ENCODE results near the gene ARHGEF28. TPM values are rescaled to one million over a fixed set of nuclear protein-coding genes. Genes with fewer than 3 reads are reported as not detected.

Gene ARHGEF28, protein sequence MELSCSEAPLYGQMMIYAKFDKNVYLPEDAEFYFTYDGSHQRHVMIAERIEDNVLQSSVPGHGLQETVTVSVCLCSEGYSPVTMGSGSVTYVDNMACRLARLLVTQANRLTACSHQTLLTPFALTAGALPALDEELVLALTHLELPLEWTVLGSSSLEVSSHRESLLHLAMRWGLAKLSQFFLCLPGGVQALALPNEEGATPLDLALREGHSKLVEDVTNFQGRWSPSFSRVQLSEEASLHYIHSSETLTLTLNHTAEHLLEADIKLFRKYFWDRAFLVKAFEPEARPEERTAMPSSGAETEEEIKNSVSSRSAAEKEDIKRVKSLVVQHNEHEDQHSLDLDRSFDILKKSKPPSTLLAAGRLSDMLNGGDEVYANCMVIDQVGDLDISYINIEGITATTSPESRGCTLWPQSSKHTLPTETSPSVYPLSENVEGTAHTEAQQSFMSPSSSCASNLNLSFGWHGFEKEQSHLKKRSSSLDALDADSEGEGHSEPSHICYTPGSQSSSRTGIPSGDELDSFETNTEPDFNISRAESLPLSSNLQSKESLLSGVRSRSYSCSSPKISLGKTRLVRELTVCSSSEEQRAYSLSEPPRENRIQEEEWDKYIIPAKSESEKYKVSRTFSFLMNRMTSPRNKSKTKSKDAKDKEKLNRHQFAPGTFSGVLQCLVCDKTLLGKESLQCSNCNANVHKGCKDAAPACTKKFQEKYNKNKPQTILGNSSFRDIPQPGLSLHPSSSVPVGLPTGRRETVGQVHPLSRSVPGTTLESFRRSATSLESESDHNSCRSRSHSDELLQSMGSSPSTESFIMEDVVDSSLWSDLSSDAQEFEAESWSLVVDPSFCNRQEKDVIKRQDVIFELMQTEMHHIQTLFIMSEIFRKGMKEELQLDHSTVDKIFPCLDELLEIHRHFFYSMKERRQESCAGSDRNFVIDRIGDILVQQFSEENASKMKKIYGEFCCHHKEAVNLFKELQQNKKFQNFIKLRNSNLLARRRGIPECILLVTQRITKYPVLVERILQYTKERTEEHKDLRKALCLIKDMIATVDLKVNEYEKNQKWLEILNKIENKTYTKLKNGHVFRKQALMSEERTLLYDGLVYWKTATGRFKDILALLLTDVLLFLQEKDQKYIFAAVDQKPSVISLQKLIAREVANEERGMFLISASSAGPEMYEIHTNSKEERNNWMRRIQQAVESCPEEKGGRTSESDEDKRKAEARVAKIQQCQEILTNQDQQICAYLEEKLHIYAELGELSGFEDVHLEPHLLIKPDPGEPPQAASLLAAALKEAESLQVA (N-terminal part only)
- 10.2 to 12.3 TPM (median 11.9 TPM) in 5 replicates for total RNA-seq (2022; extraction: Qiagen RNA extraction; ENCODE audit: low read depth)

DNA sequence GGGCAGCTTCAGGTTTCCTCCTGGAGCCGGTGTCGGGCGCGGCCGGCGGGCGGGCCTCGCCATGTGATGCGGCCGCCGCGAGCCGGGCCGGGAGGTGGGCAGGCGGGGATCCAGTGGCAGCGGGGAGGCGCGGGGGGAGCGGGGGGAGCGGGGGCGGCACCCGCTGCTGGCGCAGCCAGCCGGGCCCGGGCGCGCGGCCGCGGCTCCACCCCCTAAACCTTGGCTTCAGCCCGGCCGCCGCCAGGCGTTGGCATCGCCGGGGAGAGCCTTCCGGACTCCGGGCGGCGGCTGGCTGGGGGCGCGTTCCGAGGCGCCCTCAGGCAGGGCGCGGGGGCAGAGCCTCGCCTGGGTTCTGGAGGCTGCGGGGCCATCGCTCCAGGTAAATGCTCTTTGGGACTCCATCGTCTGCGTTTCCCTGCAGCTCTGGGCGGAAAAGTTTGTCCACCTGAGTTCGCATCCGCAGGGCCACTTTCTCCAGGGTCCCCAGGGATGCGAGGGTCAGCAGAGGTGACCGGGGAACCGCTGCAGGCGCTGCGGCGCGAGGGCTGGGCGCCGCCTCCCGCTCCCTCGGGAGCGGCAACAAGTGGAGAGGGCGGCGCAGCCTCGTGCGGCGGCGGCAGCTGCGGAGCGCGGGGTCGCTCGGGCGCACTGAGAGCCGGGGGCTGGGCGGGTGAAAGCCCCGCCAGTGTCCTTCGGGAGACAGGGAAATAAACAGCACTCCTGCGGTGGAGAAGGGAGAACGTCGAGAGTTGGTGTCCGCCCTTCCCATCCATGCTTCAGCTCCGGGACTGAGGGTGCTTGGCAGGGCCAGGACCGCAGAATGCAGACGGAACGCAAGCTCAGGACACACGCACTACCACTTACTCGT is at the start of gene ARHGEF28:
TSS of gene ARHGEF28 (plus strand) at position 253 of the 868 bp plus-strand sequence. CDS start 58,656 bp downstream, outside the sequence.

Other genes with a start within 250 kb of the ARHGEF28 start
- gene FOXD1, start 177.4 kb upstream of the ARHGEF28 start, total RNA-seq (2022; extraction: Qiagen RNA extraction; ENCODE audit: low read depth): 14.7 to 22.1 TPM (median 19.3 TPM) in 5 replicates
- 1,066 to 1,173 TPM (median 1,102 TPM) in 5 replicates for gene BTF3, start 127.8 kb upstream of the ARHGEF28 start, total RNA-seq (2022; extraction: Qiagen RNA extraction; ENCODE audit: low read depth)
- 6.7 to 11.8 TPM (median 11.4 TPM) in 5 replicates for gene ANKRA2, start 60.6 kb upstream of the ARHGEF28 start, total RNA-seq (2022; extraction: Qiagen RNA extraction; ENCODE audit: low read depth)
- gene UTP15, start 60.5 kb upstream of the ARHGEF28 start, total RNA-seq (2022; extraction: Qiagen RNA extraction; ENCODE audit: low read depth): 17.8 to 21.7 TPM (median 20.6 TPM) in 5 replicates

All from A549 treated with GW870086 at 1 μM for 4 hours (cell line).